NCI-H187 (cell line): ENCODE data around the gene EVX2.

Source experiments
- DNase-seq, 2 experiments: peaks; one replicate each; lab custom pipeline; 2025; lab: John Stamatoyannopoulos, UW

EVX2 gene

DNA sequence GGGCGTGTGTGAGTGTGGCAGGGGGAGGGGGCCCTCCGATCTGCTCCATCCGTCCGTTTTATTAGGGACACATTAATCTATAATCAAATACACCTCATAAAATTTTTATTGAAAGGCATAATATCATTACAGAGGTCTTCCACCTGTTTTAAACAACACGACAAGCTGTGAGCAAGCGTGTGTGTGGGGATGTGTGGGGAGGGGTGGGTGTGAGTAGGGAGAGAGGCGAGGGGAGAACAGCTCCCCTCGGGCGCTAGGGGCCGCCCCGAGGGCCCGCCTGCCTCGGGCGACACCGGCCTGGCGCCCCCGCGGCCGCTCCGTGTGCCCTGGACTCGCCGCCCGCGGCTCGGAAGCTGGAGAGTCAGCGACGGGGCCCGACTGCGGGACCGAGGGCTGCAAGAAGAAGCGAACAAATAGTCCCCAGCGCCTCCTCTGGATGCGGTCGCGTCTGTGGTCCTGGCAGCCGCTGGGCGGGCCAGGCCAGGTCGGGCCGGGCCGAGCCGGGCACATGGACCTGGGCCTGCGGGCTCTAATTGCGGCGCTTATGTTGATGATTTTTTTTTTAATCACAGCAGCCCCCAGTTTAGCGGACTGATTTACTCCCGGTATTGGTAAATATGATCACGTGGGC, 38.4 kb upstream of the EVX2 start:
- DNase-seq, result no peak

DNA sequence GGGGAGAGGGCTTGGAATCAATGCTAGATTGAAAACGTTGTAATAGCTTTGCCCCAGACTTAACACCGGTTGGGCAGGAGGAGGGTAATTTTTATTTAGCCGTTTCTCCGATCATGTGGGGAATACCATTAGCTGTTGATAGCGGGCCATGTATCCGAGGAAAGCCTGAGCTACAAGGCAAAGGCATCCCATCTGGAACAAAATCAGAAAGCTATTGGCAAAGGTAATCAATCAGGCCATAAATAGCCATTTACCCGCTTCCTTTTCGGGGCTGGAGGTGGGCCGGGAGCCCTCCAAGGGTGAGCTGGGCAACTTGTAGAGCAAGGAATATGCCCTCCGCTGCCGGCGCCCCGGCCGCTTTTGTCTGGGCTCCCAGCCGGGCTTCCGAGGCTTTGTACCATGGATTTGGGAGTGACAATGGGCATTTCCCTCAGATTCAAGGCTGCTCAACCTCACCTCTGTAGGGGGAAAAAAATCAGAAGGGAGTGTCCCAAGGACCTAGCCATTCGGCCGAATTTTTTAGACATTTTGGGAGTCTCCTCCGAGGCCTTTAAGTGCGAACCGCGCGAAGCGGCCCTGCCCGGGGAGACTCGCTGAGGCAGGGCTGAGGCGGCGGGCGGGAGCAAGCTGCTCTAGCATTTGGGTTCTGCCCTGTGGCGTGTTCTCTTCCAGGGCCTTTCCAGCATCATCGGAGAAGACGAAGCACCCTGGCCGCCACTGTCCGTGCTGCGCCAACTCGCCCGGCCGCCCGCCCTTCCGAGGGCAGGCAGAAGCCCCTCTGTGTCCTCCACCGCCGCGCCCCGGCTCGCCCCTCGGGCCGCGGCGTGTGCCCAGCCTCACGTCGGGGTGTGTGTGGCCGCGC, 37.7 kb upstream of the EVX2 start:
- no peak for DNase-seq

DNA sequence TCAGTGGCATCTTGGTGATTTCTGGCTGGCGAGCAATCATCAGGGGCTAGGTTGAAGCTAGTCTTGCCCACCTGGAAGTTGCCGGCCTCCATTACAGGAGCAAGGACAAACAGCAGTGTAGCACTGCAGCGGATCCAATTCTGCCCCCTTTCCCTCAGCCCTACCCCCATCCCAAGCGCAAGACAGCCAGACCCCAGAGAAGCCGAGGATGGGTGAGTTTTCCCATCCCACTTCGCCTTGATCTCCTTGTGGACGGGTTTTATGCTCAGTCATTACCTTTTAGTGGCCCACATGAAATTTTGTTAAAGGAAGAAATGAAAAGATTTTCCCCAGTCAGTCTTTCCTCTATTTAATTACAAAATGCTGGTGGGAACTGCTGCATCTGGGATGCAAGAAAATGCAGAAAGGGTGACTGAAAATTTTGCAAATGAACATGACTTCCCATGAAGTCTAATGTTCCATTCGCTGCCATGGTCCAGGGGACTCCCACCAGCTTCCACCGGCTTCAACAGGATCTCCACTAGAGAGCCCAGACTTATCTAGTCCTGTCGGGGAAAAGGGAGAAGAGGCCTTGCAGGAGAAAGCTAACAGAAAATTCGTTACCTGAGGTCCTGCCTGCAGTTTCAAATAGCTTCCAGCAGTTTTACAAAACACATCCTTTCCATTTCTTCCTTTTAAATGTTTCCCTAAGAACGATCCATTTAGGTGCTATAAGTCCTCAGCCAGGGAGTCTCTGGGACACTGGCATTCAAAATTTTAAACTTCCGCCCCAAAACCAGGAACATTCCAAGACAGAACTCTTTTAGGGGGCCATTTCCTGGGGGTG, 36.8 kb upstream of the EVX2 start:
- no peak for DNase-seq

DNA sequence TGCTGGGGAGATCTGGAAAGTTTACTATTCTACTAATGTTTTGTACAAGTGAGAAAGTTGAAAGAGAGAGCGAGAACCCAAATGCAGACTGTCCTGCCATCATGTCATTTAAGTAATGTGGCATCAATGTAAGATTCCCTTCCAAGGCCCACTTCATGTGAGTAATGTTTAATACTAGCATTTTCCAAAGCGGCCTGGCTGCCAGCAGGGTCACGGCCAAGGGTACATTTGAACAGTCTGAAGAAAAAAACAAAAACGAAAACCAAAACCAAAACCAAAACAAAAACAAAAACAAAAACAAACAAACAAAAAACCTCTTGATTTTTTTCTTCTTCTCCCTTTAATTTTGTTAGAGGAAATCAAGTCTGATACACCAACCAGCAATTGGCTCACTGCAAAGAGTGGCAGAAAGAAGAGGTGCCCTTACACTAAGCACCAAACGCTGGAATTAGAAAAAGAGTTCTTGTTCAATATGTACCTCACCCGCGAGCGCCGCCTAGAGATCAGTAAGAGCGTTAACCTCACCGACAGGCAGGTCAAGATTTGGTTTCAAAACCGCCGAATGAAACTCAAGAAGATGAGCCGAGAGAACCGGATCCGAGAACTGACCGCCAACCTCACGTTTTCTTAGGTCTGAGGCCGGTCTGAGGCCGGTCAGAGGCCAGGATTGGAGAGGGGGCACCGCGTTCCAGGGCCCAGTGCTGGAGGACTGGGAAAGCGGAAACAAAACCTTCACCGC, 35.0 kb upstream of the EVX2 start:
- peak in 1 of 2 experiments; percentile 23 for DNase-seq

DNA sequence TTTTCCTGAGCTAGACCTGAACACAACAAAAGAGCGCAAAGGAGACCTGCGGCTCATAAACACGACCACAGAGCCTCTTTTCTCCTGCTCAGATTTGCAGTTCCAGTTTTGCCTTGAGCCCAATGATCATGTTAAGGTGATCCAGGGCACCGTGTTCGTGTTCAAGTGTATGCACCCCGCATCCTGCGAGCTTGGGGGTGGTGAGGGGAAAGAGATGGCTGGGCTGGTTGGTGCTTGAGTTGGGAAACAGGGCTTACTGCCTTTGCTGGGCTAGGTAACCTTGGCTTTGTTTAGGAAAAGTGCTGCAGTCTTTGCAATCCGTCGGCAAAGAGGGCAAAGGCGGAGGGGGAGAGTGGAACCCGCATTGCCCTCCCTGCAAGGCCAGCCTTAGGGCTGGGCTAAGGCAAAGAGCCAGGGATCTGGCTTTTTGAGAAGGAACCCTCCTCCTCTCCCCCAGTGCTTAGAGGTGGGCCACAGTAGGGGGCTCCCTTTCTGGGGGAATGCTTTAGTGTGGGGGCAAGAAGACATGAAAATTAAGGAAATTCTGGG, 34.1 kb upstream of the EVX2 start:
- DNase-seq, result no peak

DNA sequence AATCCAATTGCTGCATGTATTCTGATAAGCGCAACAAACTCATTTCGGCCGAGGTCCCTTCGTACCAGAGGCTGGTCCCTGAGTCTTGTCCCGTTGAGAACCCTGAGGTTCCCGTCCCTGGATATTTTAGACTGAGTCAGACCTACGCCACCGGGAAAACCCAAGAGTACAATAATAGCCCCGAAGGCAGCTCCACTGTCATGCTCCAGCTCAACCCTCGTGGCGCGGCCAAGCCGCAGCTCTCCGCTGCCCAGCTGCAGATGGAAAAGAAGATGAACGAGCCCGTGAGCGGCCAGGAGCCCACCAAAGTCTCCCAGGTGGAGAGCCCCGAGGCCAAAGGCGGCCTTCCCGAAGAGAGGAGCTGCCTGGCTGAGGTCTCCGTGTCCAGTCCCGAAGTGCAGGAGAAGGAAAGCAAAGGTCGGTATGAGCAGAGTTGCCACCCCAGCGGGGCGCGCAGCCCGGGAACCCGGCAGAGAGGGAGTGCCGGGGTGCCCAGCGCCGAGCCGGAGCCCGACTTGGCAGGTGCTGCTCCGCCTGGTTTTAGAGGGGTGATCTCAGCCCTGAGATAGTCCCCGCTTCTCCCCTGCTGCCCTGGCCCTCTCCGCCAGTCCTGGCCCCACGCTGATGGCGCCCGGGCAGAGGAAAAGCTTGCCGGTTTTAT, 33.5 kb upstream of the EVX2 start:
- DNase-seq, result no peak

DNA sequence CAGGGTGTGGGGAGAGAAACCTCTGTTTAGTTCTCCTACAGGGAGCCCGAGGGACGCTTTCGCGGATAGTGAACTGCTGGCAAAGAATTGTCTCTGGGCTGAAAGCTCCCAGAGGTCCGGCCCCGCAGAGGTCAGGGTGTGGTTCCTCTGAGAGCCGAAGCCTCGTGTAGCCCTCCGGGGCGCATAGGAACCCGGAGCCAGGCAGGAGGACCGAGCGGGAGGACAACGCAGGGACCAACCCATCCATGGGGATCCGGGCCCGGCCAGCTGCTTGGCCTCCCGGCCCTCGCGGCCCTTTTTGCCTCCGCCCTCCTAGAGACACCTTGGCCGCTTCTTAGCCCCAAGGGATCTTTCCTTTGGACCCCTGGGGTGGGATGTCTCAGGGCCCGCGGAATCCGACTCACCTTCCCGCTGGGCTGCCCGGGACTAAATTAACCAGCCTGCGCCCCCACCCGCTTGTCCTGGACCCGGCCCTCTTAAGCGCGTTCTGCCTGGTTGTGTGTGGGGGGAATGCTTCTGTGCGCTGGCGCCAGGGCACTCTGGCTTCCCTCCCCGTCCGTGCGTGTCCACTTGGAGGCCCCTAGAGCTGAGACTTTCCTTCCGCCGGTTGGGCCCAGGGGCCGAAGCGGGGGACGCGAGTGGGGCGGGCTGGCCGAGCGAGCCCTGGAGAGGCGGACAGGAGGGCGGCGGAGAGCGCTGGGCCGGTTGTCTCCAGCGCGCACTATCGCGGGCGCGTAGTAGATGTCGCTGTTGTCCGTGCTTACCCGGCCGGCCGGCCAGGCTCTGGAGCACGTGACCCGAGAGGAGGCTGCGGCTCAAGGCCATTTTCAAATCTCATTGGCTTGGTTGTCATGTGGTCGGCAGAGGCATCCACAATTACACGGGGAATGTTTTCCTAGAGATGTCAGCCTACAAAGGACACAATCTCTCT, 32.4 kb upstream of the EVX2 start, which contains the start of gene HOXD10:
TSS of gene HOXD10 (plus strand) at position 896 of the 931 bp plus-strand sequence. CDS start 56 bp downstream, outside the sequence.
- DNase-seq, result no peak

DNA sequence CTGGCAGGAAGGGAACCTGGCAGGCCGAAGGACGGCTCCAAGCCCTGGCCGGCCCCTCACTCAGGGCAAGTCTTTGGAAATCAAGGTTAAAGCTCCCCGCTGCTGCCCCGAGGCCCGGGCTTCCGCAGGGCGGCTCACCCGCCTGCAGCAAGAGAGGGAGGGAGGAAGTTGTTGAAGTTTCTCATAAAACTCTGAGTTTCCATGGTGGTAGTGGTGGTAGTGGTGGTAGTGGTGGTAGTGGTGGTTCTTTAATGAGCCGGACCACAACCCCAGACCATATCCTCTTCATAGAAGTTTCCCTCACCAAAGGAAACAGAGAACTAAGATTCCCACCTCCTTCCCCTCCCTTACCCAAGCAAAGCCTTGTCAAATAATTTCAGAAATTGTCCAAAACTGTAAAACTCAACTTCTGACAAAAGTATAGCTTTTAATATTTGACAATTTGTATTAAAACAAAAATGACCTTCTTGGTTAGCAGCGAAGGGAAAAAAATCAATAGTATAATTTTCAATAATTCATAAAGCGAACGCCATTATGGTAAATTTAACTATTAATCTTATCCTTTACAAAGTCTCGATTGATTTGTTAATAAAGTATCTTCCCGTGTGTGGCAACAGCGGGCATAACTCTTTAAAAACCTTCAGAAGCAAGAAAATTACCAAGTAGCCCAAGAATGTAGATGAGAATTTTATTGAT, 31.3 kb upstream of the EVX2 start:
- DNase-seq, result no peak

DNA sequence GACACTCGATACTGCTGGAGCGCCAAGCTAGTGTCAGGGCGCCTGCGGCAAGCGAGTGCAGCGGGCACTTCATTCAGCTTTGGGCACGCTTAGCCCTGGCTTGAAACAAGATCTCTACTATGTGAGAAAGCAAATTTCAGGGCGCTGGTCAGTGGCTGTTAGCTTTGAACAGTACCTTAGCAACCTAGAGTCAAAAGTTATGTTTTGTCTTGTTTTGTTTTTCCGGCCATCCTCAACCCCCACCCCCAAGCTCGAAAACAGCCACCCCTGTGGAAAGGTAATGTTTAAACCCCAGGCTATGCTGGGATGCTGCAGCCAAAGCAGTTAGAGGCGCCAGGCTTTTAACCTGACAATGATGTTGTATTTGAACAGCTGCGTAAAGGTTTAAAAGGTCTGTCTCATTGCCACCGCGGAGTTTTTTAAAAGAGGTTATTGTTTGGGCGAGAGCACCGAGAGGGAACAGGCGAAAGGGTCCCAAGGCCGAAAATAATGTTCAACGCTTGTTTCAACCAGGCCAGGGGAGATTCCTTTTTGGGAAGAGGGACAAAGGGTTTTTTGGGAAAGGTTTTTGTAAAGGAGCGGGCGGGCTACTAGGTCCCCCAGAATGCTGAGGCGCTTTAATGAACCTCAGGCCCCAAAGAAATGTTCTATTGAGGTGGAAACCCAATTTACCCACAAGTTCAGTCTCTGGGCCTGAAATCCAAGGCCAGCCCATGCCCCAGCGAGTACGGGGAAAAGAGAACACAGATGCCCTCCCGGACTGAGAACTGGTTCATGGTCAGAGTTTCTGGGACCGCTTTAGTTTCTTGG, 30.6 kb upstream of the EVX2 start:
- DNase-seq, result no peak

DNA sequence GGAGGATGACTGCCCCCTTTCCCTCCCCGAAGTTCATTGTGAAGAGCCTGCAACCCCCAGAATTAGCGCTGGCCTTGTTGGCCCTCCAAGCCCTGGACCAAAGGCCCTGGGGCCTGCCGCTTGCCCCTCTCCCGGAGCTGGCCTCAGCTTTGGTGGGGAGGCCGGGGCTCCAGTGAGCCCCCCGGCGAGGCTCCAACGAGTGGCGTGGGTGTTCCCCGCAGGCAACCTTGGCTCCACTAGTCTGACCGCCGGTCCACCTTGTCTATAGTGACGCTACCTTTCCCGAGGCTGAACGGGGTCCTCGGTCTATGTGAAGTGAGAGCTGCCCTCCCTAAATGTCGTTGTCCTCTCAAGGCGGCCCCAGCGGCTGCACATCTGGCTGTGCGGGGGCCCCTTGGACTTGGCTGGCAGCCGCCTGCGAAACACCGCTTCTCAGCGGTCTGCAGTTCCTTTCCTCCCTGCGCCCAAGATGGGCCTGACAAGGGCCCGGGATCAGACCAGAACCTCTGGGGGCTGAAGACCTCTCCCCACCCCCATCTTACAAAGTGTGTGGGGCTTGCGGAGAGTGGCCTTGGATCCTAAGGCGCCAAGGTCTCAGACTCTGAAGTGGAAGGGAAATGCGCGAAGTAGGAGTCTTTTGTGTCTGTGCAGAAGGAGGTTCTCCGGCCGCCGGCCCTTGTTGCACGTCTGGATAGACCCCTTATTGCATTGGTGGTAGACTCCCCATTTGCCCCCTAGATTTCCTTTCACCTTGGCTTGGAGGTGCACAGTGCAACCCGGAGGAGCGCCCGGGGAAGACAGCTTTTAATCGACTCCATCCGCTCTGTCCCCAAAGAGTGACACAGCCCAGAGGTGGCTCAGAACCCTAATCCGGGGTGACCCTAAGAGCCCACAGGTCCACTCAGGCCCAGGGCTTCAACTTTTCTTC, 28.9 kb upstream of the EVX2 start:
- DNase-seq, result no peak

DNA sequence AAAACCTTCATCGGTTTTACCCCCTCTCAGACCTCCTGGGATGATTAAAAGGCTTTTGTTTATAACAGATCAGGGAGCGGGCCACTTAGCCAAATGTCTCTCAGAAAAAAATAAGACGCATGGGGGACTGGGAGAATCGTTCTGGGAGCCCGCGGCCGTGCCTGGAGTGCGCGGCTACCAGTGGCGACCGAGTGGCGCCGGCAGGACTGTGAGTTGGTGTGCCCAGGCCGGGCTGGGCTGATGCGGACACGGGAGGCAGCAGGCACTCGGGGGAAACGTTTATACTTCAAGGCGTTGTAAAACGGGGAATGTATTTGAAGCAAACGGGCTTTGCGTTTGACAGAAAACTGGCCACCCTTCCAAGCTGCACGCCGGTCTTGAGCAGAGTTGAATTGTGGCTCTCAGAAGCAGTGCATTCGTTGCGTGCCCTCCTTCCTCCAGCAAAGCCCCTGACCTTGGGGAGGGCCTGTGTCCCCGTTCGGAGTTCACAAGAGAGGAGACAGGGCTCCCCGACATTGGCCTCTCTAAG, 28.1 kb upstream of the EVX2 start:
- no peak for DNase-seq

DNA sequence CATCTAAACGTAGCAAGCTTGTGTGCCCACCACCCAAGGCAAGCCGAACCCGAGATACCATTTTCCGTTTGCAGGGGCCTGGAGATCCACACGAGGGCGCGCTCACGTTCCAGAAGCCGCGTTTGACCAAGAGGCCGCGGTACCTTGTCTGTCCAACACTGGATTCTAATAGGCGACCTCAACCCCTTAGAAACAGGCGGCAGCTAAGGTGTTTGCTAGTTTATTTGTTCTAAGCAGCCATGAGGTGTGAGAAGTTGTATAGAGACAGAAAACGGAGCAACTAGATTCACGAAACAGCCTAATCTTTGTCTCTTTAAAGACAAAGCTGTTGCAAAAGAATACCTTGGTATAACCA, 27.5 kb upstream of the EVX2 start:
- DNase-seq, result no peak

DNA sequence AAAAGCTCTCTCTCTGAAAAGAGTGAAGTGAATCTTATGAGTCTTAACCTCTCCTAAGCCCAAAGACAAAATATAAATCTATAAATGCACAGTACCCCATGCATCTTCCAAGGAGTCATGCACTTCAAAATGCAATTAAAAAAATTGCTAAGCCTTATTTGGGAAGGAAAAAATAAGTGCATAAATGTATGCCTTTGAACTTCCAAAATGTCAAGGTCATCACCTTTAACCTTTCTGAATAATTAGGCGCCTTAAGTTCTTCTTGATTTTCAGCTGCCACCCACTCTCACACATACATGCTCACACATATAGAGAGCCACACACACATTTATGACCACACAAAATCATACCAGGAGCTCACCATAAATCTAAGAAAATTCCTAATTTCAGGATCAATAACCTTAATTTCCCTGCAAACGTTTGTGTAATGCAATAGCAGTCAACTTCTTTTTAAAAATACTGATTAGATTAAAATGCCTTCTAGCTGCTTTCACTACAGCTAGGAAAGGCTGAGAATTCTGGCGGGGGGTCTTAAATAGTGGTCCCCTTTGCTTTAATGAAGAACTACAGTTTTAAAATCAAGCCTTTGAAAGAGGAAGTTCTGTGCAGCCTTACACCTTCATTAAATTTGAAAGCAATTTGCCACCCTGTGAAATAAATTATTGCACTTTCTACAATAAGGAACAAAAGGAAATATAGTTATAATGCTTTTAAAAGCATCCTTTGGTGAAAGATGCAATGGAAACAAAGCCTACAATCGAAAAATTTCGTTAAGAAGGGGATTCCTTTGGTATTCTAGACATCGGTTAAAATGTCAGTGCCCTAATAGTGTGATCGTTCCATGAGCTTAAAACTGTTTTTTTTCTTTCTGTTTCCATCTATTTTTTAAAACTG, 26.9 kb upstream of the EVX2 start:
- no peak for DNase-seq

DNA sequence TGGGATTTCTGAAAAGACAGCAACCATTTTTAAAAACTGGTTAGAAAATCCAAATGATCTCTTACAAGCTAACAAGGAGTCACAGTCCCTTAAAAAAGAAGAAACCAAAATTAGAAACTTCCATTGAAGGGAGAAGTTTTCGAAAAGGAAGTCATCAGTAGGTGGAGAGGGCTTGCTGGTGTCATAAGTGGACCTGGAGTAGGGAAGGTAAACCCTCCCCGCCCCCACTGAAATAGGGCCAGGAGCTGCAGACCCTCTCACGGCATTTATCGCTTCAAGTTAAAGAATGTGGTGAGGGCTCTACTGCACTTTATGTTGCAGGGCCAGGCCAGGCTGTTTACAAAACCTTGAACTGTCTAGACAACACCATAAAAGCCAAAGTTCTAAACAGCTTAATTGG, 26.2 kb upstream of the EVX2 start:
- DNase-seq, result no peak

DNA sequence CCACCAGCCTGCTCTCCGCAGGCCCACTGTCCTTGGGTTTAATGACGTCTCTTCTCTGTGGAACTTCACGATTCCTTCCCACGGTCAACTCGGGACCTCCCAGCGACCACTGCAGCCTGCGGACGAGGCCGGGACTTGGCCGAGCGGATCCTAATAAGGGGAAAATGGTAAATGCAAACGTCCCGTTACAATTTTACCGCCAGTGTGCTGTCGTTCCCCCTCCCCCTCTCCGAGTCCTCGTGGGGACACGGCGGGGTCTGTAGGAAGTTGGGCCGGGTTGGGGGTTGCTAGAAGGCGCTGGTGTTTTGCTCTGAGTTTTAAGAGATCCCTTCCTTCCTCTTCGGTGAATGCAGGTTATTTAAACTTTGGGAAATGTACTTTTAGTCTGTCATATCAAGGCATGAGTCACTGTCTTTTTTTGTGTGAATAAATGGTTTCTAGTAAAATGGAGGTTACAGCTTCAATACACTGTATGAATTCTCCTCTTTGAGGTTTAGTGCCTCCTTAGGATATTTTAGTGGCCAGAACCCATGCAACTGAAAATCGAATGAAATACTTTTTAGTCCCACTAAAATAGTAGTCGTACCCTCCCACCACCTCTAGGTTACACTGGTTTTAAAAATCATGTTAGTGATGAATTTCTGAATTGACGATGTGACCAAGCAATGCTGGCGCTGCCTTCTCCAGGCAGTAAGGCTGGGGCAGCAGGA, 25.6 kb upstream of the EVX2 start:
- no peak for DNase-seq
